ENCODE data around the gene RNF40. TPM values are rescaled to one million over a fixed set of nuclear protein-coding genes. Genes with fewer than 3 reads are reported as not detected.

RNF40 gene
- total RNA-seq, 1 experiment from 2014 or later: 94.0 TPM

DNA sequence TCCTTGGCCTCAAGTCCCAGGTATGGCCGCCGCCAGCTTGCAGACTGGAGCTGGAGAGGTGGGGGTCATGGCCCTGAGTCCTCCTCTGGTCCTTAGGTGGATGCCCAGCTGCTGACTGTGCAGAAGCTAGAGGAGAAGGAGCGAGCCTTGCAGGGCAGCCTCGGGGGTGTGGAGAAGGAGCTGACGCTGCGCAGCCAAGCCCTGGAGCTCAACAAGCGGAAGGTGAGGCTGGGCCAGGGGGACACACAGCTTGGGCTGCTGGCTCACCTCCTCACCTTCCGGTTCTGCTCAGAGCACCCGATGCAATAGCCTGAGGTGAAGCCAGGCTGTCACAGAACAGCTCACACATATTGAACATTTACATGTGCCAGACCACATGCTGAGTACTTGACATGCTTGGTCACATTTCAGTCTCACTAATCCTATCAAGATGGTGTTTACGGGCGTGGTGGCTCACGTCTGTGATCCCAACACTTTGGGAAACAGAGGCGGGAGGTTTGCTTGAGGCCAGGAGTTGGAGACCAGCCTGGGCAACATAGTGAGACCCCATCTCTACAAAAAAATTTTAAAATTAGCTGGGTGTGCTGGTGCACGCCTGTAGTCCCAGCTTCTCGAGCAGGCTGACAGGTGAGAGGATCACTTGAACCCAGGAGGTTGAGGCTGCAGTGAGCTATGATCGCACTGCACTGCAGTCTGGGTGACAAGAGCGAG is 7.4 kb downstream of the RNF40 start:
- ChIA-PET CTCF (interaction anchor here (0.5 kb wide), 1 partner anchor 355 kb away, joined by 4 read pairs; no protein-coding TSS in a partner anchor), POLR2A (interaction anchor here (0.7 kb wide), 1 partner anchor 22 kb away, joined by 3 read pairs; the partner anchor contains the start of gene PHKG2)
- intact Hi-C loops (cut with micrococcal nuclease; ENCODE audit: unreplicated experiment): no loop called here
- Histone ChIP-seq H3K4me3 (ENCODE audit: low read depth, low read length) (no peak overlapping the region), H3K27me3 (replicated peaks; ENCODE audit: control insufficient read depth, insufficient read depth, low read length) (no peaks in the 10 kb centered on the region), H3K4me1 (no peaks in the 10 kb centered on the region), H3K9me3 (no peaks in the 10 kb centered on the region), H3K36me3 (ENCODE audit: control insufficient read depth, insufficient read depth, low read length) (peaks cover 17% of the 10 kb centered on the region)
- Mint-ChIP-seq H3K9me3 (ENCODE audit: unreplicated experiment) (no peaks in the 10 kb centered on the region), H3K27ac (ENCODE audit: unreplicated experiment) (no peak overlapping the region), H3K4me1 (ENCODE audit: low read depth, unreplicated experiment) (no peaks in the 10 kb centered on the region), H3K27me3 (ENCODE audit: insufficient read depth, unreplicated experiment) (no peaks in the 10 kb centered on the region), H3K4me3 (ENCODE audit: unreplicated experiment) (no peak overlapping the region), H3K36me3 (ENCODE audit: insufficient read depth, unreplicated experiment) (peaks cover 77% of the 10 kb centered on the region)
- no peak for DNase-seq
- TF ChIP-seq, protein P1, sequence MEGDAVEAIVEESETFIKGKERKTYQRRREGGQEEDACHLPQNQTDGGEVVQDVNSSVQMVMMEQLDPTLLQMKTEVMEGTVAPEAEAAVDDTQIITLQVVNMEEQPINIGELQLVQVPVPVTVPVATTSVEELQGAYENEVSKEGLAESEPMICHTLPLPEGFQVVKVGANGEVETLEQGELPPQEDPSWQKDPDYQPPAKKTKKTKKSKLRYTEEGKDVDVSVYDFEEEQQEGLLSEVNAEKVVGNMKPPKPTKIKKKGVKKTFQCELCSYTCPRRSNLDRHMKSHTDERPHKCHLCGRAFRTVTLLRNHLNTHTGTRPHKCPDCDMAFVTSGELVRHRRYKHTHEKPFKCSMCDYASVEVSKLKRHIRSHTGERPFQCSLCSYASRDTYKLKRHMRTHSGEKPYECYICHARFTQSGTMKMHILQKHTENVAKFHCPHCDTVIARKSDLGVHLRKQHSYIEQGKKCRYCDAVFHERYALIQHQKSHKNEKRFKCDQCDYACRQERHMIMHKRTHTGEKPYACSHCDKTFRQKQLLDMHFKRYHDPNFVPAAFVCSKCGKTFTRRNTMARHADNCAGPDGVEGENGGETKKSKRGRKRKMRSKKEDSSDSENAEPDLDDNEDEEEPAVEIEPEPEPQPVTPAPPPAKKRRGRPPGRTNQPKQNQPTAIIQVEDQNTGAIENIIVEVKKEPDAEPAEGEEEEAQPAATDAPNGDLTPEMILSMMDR (IDR thresholded peaks at IDR 0.05; ENCODE audit: insufficient read depth in 1 of 2, low read depth in 1 of 2, low read length in 1 of 2, severe bottlenecking in 1 of 2, unreplicated experiment in 1 of 2): no peak
- BruUV-seq (replicated peaks): no TSS peak

DNA sequence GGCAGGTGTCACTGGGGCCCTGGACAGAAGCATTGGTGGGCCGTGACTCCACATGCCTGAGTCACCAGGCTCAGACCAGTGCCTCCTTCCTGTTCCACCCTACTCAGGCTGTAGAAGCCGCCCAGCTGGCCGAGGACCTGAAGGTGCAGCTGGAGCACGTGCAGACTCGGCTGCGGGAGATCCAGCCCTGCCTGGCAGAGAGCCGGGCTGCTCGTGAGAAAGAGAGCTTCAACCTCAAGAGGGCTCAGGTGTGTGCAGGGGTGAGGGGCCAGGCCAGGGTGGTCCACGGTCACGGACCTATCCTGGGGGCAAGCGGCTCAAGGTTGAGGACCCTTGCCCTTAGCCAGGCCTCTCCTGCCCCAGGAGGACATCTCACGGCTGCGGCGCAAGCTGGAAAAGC is 9.6 kb downstream of the RNF40 start:
- intact Hi-C loops (cut with micrococcal nuclease; ENCODE audit: unreplicated experiment): no loop called here
- Histone ChIP-seq H3K4me3 (ENCODE audit: low read depth, low read length) (no peak overlapping the region), H3K9me3 (no peaks in the 10 kb centered on the region), H3K36me3 (ENCODE audit: control insufficient read depth, insufficient read depth, low read length) (peaks cover 10% of the 10 kb centered on the region), H3K27me3 (replicated peaks; ENCODE audit: control insufficient read depth, insufficient read depth, low read length) (no peaks in the 10 kb centered on the region), H3K4me1 (peaks cover 4% of the 10 kb centered on the region)
- Mint-ChIP-seq H3K4me1 (ENCODE audit: low read depth, unreplicated experiment) (peaks cover 2% of the 10 kb centered on the region), H3K27ac (ENCODE audit: unreplicated experiment) (no peak overlapping the region), H3K4me3 (ENCODE audit: unreplicated experiment) (no peak overlapping the region), H3K36me3 (ENCODE audit: insufficient read depth, unreplicated experiment) (peaks cover 77% of the 10 kb centered on the region), H3K27me3 (ENCODE audit: insufficient read depth, unreplicated experiment) (no peaks in the 10 kb centered on the region), H3K9me3 (ENCODE audit: unreplicated experiment) (no peaks in the 10 kb centered on the region)
- TF ChIP-seq, protein P1 (IDR thresholded peaks at IDR 0.05; ENCODE audit: insufficient read depth in 1 of 2, low read depth in 1 of 2, low read length in 1 of 2, severe bottlenecking in 1 of 2, unreplicated experiment in 1 of 2): no peak
- no TSS peak for BruUV-seq (replicated peaks)
- DNase-seq: no peak
- POLR2A ChIA-PET: interaction anchor here (0.6 kb wide), 1 partner anchor 34 kb away, joined by 3 read pairs; no protein-coding TSS in a partner anchor
- CTCF ChIA-PET: no interaction called here

DNA sequence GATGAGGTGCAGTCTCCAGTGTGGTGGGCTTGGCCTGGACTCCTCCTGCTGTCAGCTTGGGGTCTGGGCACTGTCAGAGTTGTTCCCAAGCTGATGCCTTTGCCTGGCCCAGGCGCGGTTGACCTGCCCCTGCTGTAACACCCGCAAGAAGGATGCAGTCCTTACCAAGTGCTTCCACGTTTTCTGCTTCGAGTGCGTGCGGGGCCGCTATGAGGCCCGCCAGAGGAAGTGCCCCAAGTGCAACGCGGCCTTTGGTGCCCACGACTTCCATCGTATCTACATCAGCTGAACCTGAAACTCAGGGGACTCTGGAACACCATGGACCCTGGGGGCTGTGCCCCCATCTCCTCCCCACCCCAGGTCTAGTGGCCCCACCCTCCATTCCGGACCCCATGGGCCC is 11.7 kb downstream of the RNF40 start:
- intact Hi-C loops (cut with micrococcal nuclease; ENCODE audit: unreplicated experiment): loop anchor here (2.0 kb wide), 1 partner anchor 41 kb away; no protein-coding TSS in a partner anchor
- Histone ChIP-seq H3K4me1 (peaks cover 12% of the 10 kb centered on the region), H3K9me3 (no peaks in the 10 kb centered on the region), H3K27me3 (replicated peaks; ENCODE audit: control insufficient read depth, insufficient read depth, low read length) (no peaks in the 10 kb centered on the region), H3K4me3 (ENCODE audit: low read depth, low read length) (no peak overlapping the region), H3K36me3 (ENCODE audit: control insufficient read depth, insufficient read depth, low read length) (peaks cover 5% of the 10 kb centered on the region)
- no peak for DNase-seq
- CTCF ChIA-PET: interaction anchor here (0.7 kb wide), 1 partner anchor 380 kb away, joined by 8 read pairs; no protein-coding TSS in a partner anchor
- no peak overlapping the region for H3K4me3 Mint-ChIP-seq (ENCODE audit: unreplicated experiment)
- peaks cover 10% of the 10 kb centered on the region for H3K4me1 Mint-ChIP-seq (ENCODE audit: low read depth, unreplicated experiment)
- POLR2A ChIA-PET: no interaction called here
- no peaks in the 10 kb centered on the region for H3K27me3 Mint-ChIP-seq (ENCODE audit: insufficient read depth, unreplicated experiment)
- no peak overlapping the region for H3K27ac Mint-ChIP-seq (ENCODE audit: unreplicated experiment)
- TF ChIP-seq, protein P1 (IDR thresholded peaks at IDR 0.05; ENCODE audit: insufficient read depth in 1 of 2, low read depth in 1 of 2, low read length in 1 of 2, severe bottlenecking in 1 of 2, unreplicated experiment in 1 of 2): no peak
- no peaks in the 10 kb centered on the region for H3K9me3 Mint-ChIP-seq (ENCODE audit: unreplicated experiment)
- BruUV-seq (replicated peaks): no TSS peak
- H3K36me3 Mint-ChIP-seq (ENCODE audit: insufficient read depth, unreplicated experiment): peaks cover 80% of the 10 kb centered on the region
